Measurements from ENCODE around the gene SHMT2. TPM values are rescaled to one million over a fixed set of nuclear protein-coding genes. Genes with fewer than 3 reads are reported as not detected.

Gene SHMT2
- total and polyA plus RNA-seq, 9 of the 15 experiments (the other 6 are each of a cell fraction or from before 2014, with no cell fraction given) = 46.1 to 319 (median 115) TPM

GRCh38 chr12:57243521-57244311 is 14.2 kb downstream of the SHMT2 start (continued):
- TF ChIP-seq ETS1 (conservative IDR thresholded peaks at IDR 0.05; ENCODE audit: control insufficient read depth, low read depth, low read length) (no peak), POLR2AphosphoS5 (IDR thresholded peaks at IDR 0.05; ENCODE audit: control insufficient read depth, insufficient read depth, low read depth, low read length) (no peak), STAT5B (CRISPR knock-in tag; IDR thresholded peaks at IDR 0.05) (no peak), KLF13 (tag; IDR thresholded peaks at IDR 0.05; ENCODE audit: borderline replicate concordance, low read depth) (no peak), NFE2 (IDR thresholded peaks at IDR 0.05; ENCODE audit: low read depth) (no peak), RBBP5 (IDR thresholded peaks at IDR 0.05; ENCODE audit: borderline replicate concordance, insufficient read depth, low read length, poor library complexity, severe bottlenecking) (no peak), ZNF766 (CRISPR knock-in tag; conservative IDR thresholded peaks at IDR 0.05) (no peak), MIER1 (IDR thresholded peaks at IDR 0.05; ENCODE audit: low read depth) (no peak), JUND (IDR thresholded peaks at IDR 0.05; ENCODE audit: borderline replicate concordance, low read depth, low read length) (0 out of 2 replicates have a peak, but pooled peaks have one; percentile 24), JUND (tag; IDR thresholded peaks at IDR 0.05; ENCODE audit: borderline replicate concordance, low read depth, low read length) (peak; percentile 29; the same call in 1 of the 3 replicates), MCM5 (IDR thresholded peaks at IDR 0.05; ENCODE audit: low read depth) (no peak), ZNF165 (CRISPR knock-in tag; IDR thresholded peaks at IDR 0.05; ENCODE audit: borderline replicate concordance) (no peak), CREB1 (IDR thresholded peaks at IDR 0.05) (peak; percentile 73), CREB1 (CRISPR knock-in tag; IDR thresholded peaks at IDR 0.05) (peak; percentile 73; the same call in 1 of the 2 replicates), NR3C1 (CRISPR knock-in tag; IDR thresholded peaks at IDR 0.05) (no peak), PHB (CRISPR knock-in tag; IDR thresholded peaks at IDR 0.05) (no peak), ESRRA (IDR thresholded peaks at IDR 0.05; ENCODE audit: borderline replicate concordance, low read depth) (0 out of 2 replicates have a peak, but pooled peaks have one; percentile 2), SIN3A (IDR thresholded peaks at IDR 0.05; ENCODE audit: borderline replicate concordance in 2 of 2, control insufficient read depth in 1 of 2, low read depth in 2 of 2, low read length in 2 of 2) (0 out of 4 replicates have a peak, but pooled peaks of 1 of the 2 experiments have one; percentile 38), ZNF23 (CRISPR knock-in tag; IDR thresholded peaks at IDR 0.05) (no peak), NFXL1 (CRISPR knock-in tag; IDR thresholded peaks at IDR 0.05) (no peak), ZKSCAN3 (CRISPR knock-in tag; IDR thresholded peaks at IDR 0.05) (no peak), MTF1 (CRISPR knock-in tag; IDR thresholded peaks at IDR 0.05; ENCODE audit: borderline replicate concordance) (no peak), ZBTB11 (CRISPR knock-in tag; IDR thresholded peaks at IDR 0.05) (0 out of 6 replicates have a peak, but pooled peaks of 1 of the 3 experiments have one; percentile 4), CBX1 (IDR thresholded peaks at IDR 0.05; ENCODE audit: low read depth) (no peak)

Measured in K562 (cell line).